ENCODE results near the gene MAP4K4. TPM values are rescaled to one million over a fixed set of nuclear protein-coding genes. Genes with fewer than 3 reads are reported as not detected.

MAP4K4 gene
- total RNA-seq, 1 donor from 2014 or later, result 122 TPM

DNA sequence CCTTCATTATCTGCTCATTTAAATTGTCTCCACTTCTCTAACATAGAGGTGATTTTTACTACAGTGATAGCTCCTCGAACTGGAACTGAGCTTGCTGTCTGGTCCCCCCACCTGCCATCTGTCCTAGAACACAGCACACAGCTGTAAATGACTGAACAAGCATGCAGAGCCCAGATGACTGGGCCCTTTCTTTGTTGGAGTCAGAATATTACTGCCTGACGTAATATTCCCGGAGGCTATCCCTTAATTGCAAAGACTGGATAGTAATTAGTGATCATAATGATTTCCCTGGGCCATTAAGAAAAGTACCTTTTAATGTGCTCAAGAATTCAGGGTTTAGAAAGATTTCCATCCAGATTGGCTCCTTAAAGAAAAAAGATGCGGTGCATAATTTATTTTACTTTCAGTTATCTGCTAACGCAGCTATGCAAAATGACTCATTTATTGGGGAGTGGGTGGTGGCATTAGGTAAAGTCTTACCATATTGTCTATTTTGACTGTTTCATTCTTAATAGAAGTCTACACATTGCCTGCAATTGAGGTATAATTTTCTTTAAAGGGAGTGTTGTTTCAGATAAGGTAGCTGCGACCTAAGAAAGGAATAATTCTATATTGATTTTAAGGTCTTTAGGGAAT, 84.4 kb downstream of the MAP4K4 start:
- H3K4me1 Mint-ChIP-seq (ENCODE audit: low read depth), result peaks cover 59% of the 10 kb centered on the region
- H3K9me3 Mint-ChIP-seq (ENCODE audit: low read depth), result no peaks in the 10 kb centered on the region
- TF ChIP-seq, protein P1, sequence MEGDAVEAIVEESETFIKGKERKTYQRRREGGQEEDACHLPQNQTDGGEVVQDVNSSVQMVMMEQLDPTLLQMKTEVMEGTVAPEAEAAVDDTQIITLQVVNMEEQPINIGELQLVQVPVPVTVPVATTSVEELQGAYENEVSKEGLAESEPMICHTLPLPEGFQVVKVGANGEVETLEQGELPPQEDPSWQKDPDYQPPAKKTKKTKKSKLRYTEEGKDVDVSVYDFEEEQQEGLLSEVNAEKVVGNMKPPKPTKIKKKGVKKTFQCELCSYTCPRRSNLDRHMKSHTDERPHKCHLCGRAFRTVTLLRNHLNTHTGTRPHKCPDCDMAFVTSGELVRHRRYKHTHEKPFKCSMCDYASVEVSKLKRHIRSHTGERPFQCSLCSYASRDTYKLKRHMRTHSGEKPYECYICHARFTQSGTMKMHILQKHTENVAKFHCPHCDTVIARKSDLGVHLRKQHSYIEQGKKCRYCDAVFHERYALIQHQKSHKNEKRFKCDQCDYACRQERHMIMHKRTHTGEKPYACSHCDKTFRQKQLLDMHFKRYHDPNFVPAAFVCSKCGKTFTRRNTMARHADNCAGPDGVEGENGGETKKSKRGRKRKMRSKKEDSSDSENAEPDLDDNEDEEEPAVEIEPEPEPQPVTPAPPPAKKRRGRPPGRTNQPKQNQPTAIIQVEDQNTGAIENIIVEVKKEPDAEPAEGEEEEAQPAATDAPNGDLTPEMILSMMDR (IDR thresholded peaks at IDR 0.05), result no peak
- no peak for DNase-seq (ENCODE audit: low spot score)
- no peak overlapping the region for H3K27ac Mint-ChIP-seq (ENCODE audit: unreplicated experiment)
- no peak overlapping the region for H3K4me3 Mint-ChIP-seq (ENCODE audit: unreplicated experiment)
- peaks cover 2% of the 10 kb centered on the region for H3K36me3 Mint-ChIP-seq (ENCODE audit: low read depth)
- H3K27me3 Mint-ChIP-seq (ENCODE audit: low read depth), result no peaks in the 10 kb centered on the region

DNA sequence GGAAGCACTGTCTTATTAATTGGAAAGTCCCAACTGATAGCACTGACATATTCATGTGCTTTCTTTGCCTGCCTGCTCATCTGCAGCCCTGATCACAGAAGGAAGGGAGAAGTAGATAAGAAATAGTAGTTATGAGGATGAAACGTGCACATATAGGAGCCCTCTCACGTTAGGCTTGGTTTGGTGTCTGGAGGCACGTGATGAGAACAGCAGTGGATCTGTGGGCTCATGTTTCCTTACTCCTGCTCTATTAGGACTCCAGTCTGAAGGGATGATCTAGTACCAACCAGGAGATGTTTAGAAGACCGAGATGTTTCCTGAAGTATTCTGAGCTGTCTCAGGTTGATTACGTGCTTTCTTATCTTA, 84.9 kb downstream of the MAP4K4 start:
- Mint-ChIP-seq H3K27ac (ENCODE audit: unreplicated experiment) (no peak overlapping the region), H3K4me1 (ENCODE audit: low read depth) (peaks cover 60% of the 10 kb centered on the region), H3K36me3 (ENCODE audit: low read depth) (peaks cover 2% of the 10 kb centered on the region), H3K9me3 (ENCODE audit: low read depth) (no peaks in the 10 kb centered on the region), H3K27me3 (ENCODE audit: low read depth) (no peaks in the 10 kb centered on the region), H3K4me3 (ENCODE audit: unreplicated experiment) (no peak overlapping the region)
- no peak for DNase-seq (ENCODE audit: low spot score)
- TF ChIP-seq, protein P1 (IDR thresholded peaks at IDR 0.05), result no peak

DNA sequence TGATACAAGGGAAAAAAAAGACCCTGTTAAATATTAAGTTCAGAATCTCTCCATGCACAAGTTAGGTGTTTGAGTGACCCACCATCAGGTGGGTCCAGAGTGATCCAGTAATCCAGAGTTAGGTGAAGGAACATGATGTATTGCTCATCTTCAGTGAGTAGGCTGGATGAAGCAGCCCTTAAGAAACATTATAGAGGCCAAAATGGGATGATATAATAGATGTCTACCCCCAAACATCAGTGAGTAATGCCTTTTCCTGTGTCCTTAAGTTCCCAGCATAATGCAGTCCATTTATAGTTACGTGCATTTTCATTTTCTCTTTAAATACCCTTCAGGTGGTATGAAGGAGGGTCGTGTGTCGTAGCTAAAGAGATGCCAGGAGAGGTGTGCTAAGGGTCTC, 89.6 kb downstream of the MAP4K4 start:
- TF ChIP-seq, protein P1 (IDR thresholded peaks at IDR 0.05), result no peak
- Mint-ChIP-seq H3K27me3 (ENCODE audit: low read depth) (no peaks in the 10 kb centered on the region), H3K4me1 (ENCODE audit: low read depth) (peaks cover 66% of the 10 kb centered on the region), H3K27ac (ENCODE audit: unreplicated experiment) (no peak overlapping the region), H3K36me3 (ENCODE audit: low read depth) (peaks cover 4% of the 10 kb centered on the region), H3K9me3 (ENCODE audit: low read depth) (no peaks in the 10 kb centered on the region), H3K4me3 (ENCODE audit: unreplicated experiment) (no peak overlapping the region)
- no peak for DNase-seq (ENCODE audit: low spot score)

DNA sequence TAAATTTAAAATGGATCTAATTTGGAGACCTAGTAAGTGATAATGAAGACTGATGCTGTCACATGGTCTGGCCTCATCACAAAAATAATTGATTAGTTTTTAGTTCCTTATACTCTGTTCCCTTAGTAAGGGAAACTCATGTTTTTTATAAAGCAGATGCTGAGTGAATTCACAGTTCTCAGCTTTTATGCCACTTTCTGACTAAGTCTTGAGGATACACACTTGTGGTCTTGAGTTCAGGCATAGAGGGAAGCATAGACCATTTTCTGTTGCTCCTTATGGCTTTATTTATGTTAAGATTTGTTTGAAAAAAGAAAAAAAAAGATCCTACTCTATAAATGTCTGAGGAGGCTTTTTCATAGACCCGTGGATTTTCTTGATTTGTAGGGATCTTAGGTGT, 91.1 kb downstream of the MAP4K4 start:
- TF ChIP-seq, protein P1 (IDR thresholded peaks at IDR 0.05), result no peak
- DNase-seq (ENCODE audit: low spot score), result no peak
- H3K9me3 Mint-ChIP-seq (ENCODE audit: low read depth), result no peaks in the 10 kb centered on the region
- peak overlapping the region; percentile 4 for H3K27ac Mint-ChIP-seq (ENCODE audit: unreplicated experiment)
- H3K36me3 Mint-ChIP-seq (ENCODE audit: low read depth), result peaks cover 4% of the 10 kb centered on the region
- H3K4me1 Mint-ChIP-seq (ENCODE audit: low read depth), result peaks cover 61% of the 10 kb centered on the region
- no peaks in the 10 kb centered on the region for H3K27me3 Mint-ChIP-seq (ENCODE audit: low read depth)
- no peak overlapping the region for H3K4me3 Mint-ChIP-seq (ENCODE audit: unreplicated experiment)

DNA sequence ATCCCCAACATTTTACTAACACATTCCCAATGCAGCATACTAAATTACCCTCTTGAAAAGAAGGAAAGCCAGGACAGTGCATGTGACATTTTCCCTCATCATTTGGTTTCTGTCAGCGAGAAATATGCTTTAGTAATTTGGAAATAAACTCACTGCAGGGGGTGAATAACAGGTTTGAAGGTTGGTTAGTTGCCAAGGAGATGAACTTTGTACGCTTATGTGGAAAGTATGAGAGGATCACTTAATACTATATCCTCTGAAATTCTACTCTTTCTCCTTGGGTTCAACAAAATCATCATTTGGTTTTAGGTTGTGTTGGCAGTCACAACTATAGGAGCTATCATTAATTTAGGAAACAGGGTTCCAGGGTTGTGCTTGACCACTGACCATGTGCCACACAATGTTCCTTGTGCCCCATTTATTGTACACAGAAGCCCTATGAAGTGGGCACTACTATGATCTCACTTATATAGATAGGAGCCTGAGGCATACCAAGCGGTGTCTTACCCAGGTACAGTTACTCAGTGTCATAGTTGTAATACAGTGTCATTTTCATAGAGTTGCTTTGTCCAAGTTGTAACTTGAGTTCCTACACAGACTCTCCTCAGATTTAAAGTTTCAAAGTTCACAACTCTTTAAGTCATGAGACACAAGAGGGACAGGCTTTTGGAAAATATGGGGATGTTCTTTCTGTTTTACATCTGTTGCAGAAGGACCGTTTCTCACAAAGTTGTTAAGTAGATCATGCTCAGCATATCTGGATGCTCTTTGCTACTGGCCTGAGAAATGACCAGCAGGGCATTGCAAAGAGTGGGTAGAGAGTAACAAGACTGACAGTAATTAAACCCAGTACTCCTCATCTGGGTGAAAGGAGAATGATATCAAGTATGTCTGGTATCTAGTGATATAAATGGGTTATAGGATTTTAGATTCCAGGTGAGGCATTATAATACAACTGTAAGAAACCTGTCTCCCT, 91.8 kb downstream of the MAP4K4 start:
- Mint-ChIP-seq H3K4me3 (ENCODE audit: unreplicated experiment) (no peak overlapping the region), H3K9me3 (ENCODE audit: low read depth) (no peaks in the 10 kb centered on the region), H3K27ac (ENCODE audit: unreplicated experiment) (peak overlapping the region; percentile 4), H3K4me1 (ENCODE audit: low read depth) (peaks cover 61% of the 10 kb centered on the region), H3K27me3 (ENCODE audit: low read depth) (no peaks in the 10 kb centered on the region), H3K36me3 (ENCODE audit: low read depth) (peaks cover 2% of the 10 kb centered on the region)
- TF ChIP-seq, protein P1 (IDR thresholded peaks at IDR 0.05), result no peak
- DNase-seq (ENCODE audit: low spot score), result no peak

Data from chondrocyte (in vitro differentiated cells).